Lower leg skin (tissue), 4 donors: ENCODE measurements around the gene POLR3GL. TPM values are rescaled to one million over a fixed set of nuclear protein-coding genes. Genes with fewer than 3 reads are reported as not detected.
"Not testable (repeated sequence)": the region's sequence is repeated elsewhere in the genome, so short reads cannot be mapped to it uniquely, and the experiment has no call there.

Experiments
- DNase-seq, 2 donors: peaks; one replicate each; pipeline ENCODE4 v3.0.0-alpha.2; 2019; ENCODE audit warnings: low spot score in 2 of 2
- H3K4me3 ChIP-seq: fragments of 200-600 bp; sonication (generic); 2 replicates; pipeline ENCODE4 v1.5.1; 2017; ENCODE audit warnings: mild to moderate bottlenecking, low read depth; ENCODE audit not compliant: poor library complexity, severe bottlenecking
- POLR2A ChIP-seq, 2 donors: fragments of 450-650 bp; IDR thresholded peaks; one replicate each; pipeline ENCODE4 v1.6.1; 2016 to 2017; ENCODE audit warnings: antibody characterized with exemption in 2 of 2, mild to moderate bottlenecking in 1 of 2, moderate library complexity in 1 of 2
- WGBS, 2 donors: methylation state at CpG; one replicate each; pipeline ENCODE4 v1.1.5; 2018; 5-methylcytosine and 5-hydroxymethylcytosine counted together
- intact Hi-C: fragments of 100-400 bp; cut with DNase I; formaldehyde crosslinking; loops from one replicate; pipeline ENCODE4 v1.15.0; 2023; ENCODE audit warnings: low total_unique reads
- total RNA-seq, 4 donors: library from RNA; depleted of rRNA; stranded (reverse); fragments of >200 nt; gene quantifications; one replicate each; pipeline ENCODE4 v1.1.0, GENCODE V29; 2016
- TF ChIP-seq, protein P1 (sequence below), 3 donors: fragments of 450-650 bp; IDR thresholded peaks; one replicate each; pipeline ENCODE4 v1.5.1; 2016; ENCODE audit warnings: antibody characterized with exemption in 3 of 3, mild to moderate bottlenecking in 3 of 3, moderate library complexity in 2 of 3

POLR3GL gene
- total RNA-seq, 4 donors from 2014 or later, result 10.6 to 15.3 (median 14.2) TPM

DNA sequence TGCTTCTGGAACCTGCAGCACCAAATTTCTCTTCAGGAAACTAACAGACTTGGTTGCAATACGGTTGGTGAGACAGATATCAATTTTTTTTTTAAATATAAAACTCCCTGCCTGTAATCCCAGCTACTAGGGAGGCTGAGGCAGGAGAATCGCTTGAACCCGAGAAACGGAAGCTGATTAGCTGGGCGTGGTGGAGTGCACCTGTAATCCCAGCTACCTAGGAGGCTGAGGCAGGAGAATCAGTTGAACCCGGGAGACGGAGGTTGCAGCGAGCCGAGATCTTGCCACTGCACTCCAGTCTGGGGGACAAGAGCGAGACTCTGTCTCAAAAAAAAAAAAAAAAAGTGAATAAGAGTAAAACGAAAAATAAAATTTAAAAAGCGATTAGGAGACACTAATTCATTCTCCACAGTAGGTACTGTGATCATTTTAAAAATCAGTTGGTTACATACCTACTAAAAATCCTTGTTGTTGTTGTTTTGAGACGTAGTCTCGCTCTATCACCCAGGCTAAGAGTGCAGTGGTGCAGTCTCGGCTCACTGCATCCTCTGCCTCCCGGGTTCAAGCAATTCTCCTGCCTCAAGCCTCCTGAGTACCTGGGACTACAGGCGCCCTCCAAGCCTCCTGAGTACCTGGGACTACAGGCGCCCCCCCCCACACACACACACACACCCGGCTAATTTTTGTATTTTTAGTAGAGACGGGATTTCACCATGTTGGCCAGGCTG is 36.4 kb upstream of the POLR3GL start:
- 61 to 63% methylated on average over 20 of the region's 20 CpGs for WGBS, 2 donors
- no peak for TF ChIP-seq POLR2A (IDR thresholded peaks at IDR 0.05)
- no peak for DNase-seq
- peak overlapping the region; percentile 42 for H3K4me3 ChIP-seq
- intact Hi-C loops, result no loop called here

DNA sequence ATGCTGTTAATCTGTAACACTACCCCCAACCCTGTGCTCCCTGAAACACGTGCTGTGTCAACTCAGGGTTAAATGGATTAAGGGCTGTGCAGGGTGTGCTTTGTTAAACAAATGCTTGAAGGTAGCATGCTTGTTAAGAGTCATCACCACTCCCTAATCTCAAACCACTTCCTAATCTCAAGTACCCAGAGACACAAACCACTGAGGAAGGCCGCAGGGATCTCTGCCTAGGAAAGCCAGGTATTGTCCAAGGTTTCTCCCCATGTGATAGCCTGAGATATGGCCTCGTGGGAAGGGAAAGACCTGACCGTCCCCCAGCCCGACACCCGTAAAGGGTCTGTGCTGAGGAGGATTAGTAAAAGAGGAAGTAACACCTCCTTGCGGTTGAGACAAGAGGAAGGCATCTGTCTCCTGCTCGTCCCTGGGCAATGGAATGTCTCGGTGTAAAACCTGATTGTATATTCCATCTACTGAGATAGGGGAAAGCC is 31.9 kb upstream of the POLR3GL start:
- 58 to 77% methylated on average over 9 of the region's 9 CpGs for WGBS, 2 donors
- DNase-seq, intact Hi-C loops, H3K4me3 ChIP-seq: not testable (repeated sequence)

DNA sequence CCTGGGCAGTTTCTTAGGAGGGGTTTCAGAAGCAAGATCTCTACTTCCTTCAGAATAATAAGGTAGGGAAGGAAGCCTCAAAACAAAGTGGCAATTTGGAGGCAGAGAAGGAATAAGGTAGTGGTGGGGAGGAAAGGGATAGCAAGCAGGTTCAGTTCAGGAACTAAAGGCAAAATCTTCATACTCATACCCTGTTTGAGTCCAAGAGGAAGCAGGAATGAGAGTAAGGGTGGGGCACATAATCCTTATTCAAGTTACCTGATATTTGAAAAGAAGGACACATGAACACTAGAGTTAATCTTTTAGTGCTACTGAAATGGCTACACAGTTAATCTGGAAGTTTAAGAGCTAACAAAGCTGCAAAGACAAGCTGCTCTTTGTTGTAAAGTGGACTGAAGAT is 28.8 kb upstream of the POLR3GL start:
- TF ChIP-seq, protein P1, sequence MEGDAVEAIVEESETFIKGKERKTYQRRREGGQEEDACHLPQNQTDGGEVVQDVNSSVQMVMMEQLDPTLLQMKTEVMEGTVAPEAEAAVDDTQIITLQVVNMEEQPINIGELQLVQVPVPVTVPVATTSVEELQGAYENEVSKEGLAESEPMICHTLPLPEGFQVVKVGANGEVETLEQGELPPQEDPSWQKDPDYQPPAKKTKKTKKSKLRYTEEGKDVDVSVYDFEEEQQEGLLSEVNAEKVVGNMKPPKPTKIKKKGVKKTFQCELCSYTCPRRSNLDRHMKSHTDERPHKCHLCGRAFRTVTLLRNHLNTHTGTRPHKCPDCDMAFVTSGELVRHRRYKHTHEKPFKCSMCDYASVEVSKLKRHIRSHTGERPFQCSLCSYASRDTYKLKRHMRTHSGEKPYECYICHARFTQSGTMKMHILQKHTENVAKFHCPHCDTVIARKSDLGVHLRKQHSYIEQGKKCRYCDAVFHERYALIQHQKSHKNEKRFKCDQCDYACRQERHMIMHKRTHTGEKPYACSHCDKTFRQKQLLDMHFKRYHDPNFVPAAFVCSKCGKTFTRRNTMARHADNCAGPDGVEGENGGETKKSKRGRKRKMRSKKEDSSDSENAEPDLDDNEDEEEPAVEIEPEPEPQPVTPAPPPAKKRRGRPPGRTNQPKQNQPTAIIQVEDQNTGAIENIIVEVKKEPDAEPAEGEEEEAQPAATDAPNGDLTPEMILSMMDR (IDR thresholded peaks at IDR 0.05), result no peak
- TF ChIP-seq POLR2A (IDR thresholded peaks at IDR 0.05), result no peak
- no peak overlapping the region for H3K4me3 ChIP-seq
- intact Hi-C loops, result no loop called here
- no peak for DNase-seq

DNA sequence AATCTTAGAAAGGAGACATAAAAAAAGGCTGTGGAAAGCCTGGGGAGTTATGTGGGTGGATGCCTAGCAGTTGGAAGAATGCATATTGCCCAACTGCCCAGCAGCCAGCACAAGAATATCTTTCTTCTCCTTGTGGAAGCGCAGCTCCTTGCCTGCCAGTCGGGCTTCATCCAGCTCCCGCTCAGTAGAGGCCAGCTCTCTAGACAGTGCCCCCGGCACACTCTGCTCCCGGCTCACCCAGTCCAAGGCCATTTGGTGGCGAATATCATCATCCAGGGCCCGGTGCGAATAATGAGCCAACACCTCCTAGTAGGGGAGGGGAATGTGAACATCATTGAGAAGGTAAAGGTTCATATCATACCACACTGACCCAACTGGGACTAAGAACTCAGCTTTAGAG is 28.2 kb upstream of the POLR3GL start:
- H3K4me3 ChIP-seq, result no peak overlapping the region
- intact Hi-C loops, result no loop called here
- no peak for DNase-seq
- TF ChIP-seq, protein P1 (IDR thresholded peaks at IDR 0.05), result no peak
- TF ChIP-seq POLR2A (IDR thresholded peaks at IDR 0.05), result no peak
- WGBS, 2 donors, result 83 to 88% methylated on average over 8 of the region's 8 CpGs

DNA sequence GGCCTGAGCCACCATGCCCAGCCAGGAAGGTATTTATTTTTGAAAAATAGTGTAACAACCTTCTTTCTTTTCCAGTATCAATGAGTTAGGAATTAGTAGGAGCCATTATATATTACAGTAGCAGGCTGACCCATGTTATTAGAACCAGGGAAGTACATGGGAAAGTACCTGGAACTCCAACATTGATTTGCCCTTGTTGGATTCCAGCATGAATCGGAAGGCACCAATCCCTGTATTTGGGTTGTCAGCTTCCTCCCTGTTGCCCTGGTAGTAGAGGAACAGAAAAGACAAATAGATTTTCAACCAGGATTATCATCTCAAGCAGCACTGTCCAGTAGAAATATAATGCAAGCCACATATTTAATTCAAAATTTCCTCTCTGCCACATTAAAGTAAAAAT is 27.1 kb upstream of the POLR3GL start:
- DNase-seq, result no peak
- intact Hi-C loops, result no loop called here
- 68 to 81% methylated on average over 1 of the region's 1 CpG for WGBS, 2 donors
- no peak for TF ChIP-seq POLR2A (IDR thresholded peaks at IDR 0.05)
- TF ChIP-seq, protein P1 (IDR thresholded peaks at IDR 0.05), result no peak
- no peak overlapping the region for H3K4me3 ChIP-seq

DNA sequence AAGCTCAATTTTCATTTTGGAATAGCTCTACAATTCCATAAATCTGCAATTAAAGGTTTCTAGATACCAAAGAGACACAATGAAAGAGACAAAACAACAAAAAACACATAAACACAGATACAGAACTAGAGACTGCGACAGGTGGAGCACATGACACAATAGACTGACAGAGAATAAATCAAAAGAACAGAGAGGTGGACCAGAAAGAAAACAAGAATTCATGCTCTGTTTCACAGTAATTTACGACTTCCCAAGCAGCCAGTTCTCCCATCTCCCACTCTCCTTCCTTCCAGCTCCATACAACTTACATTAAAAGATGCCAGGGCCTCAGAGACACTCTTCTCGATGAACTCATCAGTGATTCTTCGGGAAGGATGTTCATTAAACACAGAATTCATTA is 22.1 kb upstream of the POLR3GL start:
- TF ChIP-seq, protein P1 (IDR thresholded peaks at IDR 0.05), result no peak
- TF ChIP-seq POLR2A (IDR thresholded peaks at IDR 0.05), result no peak
- intact Hi-C loops, result no loop called here
- no peak for DNase-seq
- H3K4me3 ChIP-seq, result no peak overlapping the region
- WGBS, 2 donors, result 69 to 82% methylated on average over 4 of the region's 4 CpGs

DNA sequence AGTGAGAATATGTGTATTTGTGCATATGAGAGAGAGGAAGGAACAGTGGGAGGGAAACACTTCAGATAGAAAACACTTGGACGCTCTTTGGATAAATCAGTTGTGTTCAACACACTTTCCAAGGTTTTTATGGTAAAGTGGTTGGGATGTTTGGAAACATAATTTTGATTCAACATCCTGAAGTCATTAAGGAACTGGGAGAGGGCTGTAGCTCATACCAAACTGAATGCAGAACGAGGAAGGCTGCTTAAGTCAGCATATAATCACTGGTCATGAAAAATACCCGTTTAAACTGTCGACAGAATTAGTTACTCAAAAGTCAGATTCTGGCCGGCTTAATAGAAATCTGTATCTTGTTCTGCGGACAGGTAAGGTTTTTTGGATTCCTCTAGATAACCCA is 21.6 kb upstream of the POLR3GL start:
- 60 to 70% methylated on average over 6 of the region's 6 CpGs for WGBS, 2 donors
- intact Hi-C loops, result no loop called here
- no peak for DNase-seq
- no peak overlapping the region for H3K4me3 ChIP-seq
- TF ChIP-seq, protein P1 (IDR thresholded peaks at IDR 0.05), result no peak
- no peak for TF ChIP-seq POLR2A (IDR thresholded peaks at IDR 0.05)
